Suprapubic skin (tissue), 4 donors: ENCODE data around the gene ZNRF3. TPM values are rescaled to one million over a fixed set of nuclear protein-coding genes. Genes with fewer than 3 reads are reported as not detected.
"Not testable (repeated sequence)": the region's sequence is repeated elsewhere in the genome, so short reads cannot be mapped to it uniquely, and the experiment has no call there.

Experiments
- DNase-seq, 2 donors: peaks; one replicate each; pipeline ENCODE4 v3.0.0-alpha.2; 2019; ENCODE audit warnings: low spot score in 2 of 2
- H3K27ac ChIP-seq: fragments of 200-600 bp; sonication (generic); one replicate; pipeline ENCODE4 v1.5.1; 2019
- H3K27me3 ChIP-seq: fragments of 200-600 bp; sonication (generic); one replicate; pipeline ENCODE4 v1.5.1; 2019
- H3K36me3 ChIP-seq: fragments of 200-600 bp; sonication (generic); one replicate; pipeline ENCODE4 v1.5.1; 2019
- H3K4me1 ChIP-seq: fragments of 200-600 bp; sonication (generic); one replicate; pipeline ENCODE4 v1.5.1; 2019
- H3K4me3 ChIP-seq: fragments of 200-600 bp; sonication (generic); one replicate; pipeline ENCODE4 v1.5.1; 2019; ENCODE audit warnings: mild to moderate bottlenecking
- H3K9me3 ChIP-seq: fragments of 200-600 bp; sonication (generic); one replicate; pipeline ENCODE4 v1.5.1; 2019
- EP300 ChIP-seq: sonication (generic); formaldehyde crosslinking; IDR thresholded peaks from one replicate; pipeline ENCODE4 v1.6.1; 2017; ENCODE audit warnings: antibody characterized with exemption
- POLR2A ChIP-seq, 2 donors: fragments of 450-650 bp; IDR thresholded peaks; one replicate each; pipeline ENCODE4 v1.6.1; 2017; ENCODE audit warnings: antibody characterized with exemption in 2 of 2, mild to moderate bottlenecking in 2 of 2, moderate library complexity in 2 of 2
- POLR2AphosphoS5 ChIP-seq, 3 donors: sonication (generic); formaldehyde crosslinking; IDR thresholded peaks; one replicate each; pipeline ENCODE4 v1.6.1; 2017; ENCODE audit warnings: antibody characterized with exemption in 3 of 3
- WGBS: methylation state at CpG from one replicate; pipeline ENCODE4 v1.1.5; 2018; 5-methylcytosine and 5-hydroxymethylcytosine counted together
- total RNA-seq, 4 donors: library from RNA; depleted of rRNA; stranded (reverse); fragments of >200 nt; gene quantifications; one replicate each; pipeline ENCODE4 v1.1.0, GENCODE V29; 2016
- TF ChIP-seq, protein P1 (sequence below), 2 donors: fragments of 200-600 bp in 1 of 2; fragments of 450-650 bp in 1 of 2; sonication (generic) in 1 of 2; IDR thresholded peaks; one replicate each; pipeline ENCODE4 v1.5.1; 2016 to 2019; ENCODE audit warnings: antibody characterized with exemption in 2 of 2, mild to moderate bottlenecking in 1 of 2, moderate library complexity in 1 of 2

The ZNRF3 gene
- total RNA-seq, 4 donors from 2014 or later, result 13.3 to 20.7 (median 18.4) TPM

- Histone ChIP-seq H3K27me3 (no peaks in the 10 kb centered on the region), H3K4me1 (peaks cover 16% of the 10 kb centered on the region), H3K27ac (no peak overlapping the region), H3K36me3 (no peaks in the 10 kb centered on the region), H3K4me3 (no peak overlapping the region), H3K9me3 (no peaks in the 10 kb centered on the region)
- TF ChIP-seq EP300, result no peak
- TF ChIP-seq POLR2AphosphoS5 (IDR thresholded peaks at IDR 0.05), result no peak
- TF ChIP-seq, protein P1, sequence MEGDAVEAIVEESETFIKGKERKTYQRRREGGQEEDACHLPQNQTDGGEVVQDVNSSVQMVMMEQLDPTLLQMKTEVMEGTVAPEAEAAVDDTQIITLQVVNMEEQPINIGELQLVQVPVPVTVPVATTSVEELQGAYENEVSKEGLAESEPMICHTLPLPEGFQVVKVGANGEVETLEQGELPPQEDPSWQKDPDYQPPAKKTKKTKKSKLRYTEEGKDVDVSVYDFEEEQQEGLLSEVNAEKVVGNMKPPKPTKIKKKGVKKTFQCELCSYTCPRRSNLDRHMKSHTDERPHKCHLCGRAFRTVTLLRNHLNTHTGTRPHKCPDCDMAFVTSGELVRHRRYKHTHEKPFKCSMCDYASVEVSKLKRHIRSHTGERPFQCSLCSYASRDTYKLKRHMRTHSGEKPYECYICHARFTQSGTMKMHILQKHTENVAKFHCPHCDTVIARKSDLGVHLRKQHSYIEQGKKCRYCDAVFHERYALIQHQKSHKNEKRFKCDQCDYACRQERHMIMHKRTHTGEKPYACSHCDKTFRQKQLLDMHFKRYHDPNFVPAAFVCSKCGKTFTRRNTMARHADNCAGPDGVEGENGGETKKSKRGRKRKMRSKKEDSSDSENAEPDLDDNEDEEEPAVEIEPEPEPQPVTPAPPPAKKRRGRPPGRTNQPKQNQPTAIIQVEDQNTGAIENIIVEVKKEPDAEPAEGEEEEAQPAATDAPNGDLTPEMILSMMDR (IDR thresholded peaks at IDR 0.05), result no peak
- TF ChIP-seq POLR2A (IDR thresholded peaks at IDR 0.05), result no peak
- DNase-seq, result no peak
- 35% methylated on average over 14 of the region's 20 CpGs for WGBS
Measured at GRCh38 chr22:29004647-29005371, 121.4 kb downstream of the ZNRF3 start.

GRCh38 chr22:29005754-29006153, 122.4 kb downstream of the ZNRF3 start:
- DNase-seq, H3K27me3 ChIP-seq, H3K9me3 ChIP-seq, H3K27ac ChIP-seq, H3K36me3 ChIP-seq, H3K4me3 ChIP-seq: not testable (repeated sequence)
- WGBS, result 83% methylated on average over 8 of the region's 8 CpGs
- peaks cover 16% of the 10 kb centered on the region for H3K4me1 ChIP-seq

DNA sequence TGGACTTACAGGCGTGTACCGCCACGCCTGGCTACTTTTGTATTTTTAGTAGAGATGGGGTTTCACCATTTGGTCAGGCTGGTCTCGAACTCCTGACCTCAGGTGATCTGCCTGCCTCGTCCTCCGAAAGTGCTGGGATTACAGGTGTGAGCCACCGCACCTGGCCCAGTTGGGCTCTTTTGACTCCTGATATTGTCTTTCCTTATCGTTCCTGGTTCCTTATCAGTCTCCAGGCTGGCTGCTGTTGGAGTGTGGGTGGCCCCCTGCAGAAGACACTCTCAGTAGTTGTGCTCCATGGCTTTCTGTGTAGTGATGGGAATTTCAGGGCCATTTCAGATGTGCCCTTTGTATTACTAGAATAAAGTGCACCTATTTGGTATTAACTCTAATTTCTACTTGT, 123.0 kb downstream of the ZNRF3 start:
- Histone ChIP-seq H3K27ac (no peak overlapping the region), H3K36me3 (no peaks in the 10 kb centered on the region), H3K4me1 (peaks cover 19% of the 10 kb centered on the region), H3K27me3 (no peaks in the 10 kb centered on the region), H3K9me3 (no peaks in the 10 kb centered on the region), H3K4me3 (no peak overlapping the region)
- WGBS, result 88% methylated on average over 8 of the region's 8 CpGs
- TF ChIP-seq POLR2AphosphoS5 (IDR thresholded peaks at IDR 0.05) (no peak), EP300 (no peak), POLR2A (IDR thresholded peaks at IDR 0.05) (no peak)
- TF ChIP-seq, protein P1 (IDR thresholded peaks at IDR 0.05), result no peak
- DNase-seq, result no peak

- Histone ChIP-seq H3K27ac (no peak overlapping the region), H3K4me1 (peaks cover 20% of the 10 kb centered on the region), H3K4me3 (no peak overlapping the region), H3K27me3 (no peaks in the 10 kb centered on the region), H3K9me3 (no peaks in the 10 kb centered on the region), H3K36me3 (no peaks in the 10 kb centered on the region)
- no peak for DNase-seq
- TF ChIP-seq POLR2AphosphoS5 (IDR thresholded peaks at IDR 0.05) (no peak), EP300 (no peak), POLR2A (IDR thresholded peaks at IDR 0.05) (no peak)
- TF ChIP-seq, protein P1 (IDR thresholded peaks at IDR 0.05), result no peak
- WGBS, result 91% methylated on average over 5 of the region's 5 CpGs
Measured at GRCh38 chr22:29009148-29009547, 125.8 kb downstream of the ZNRF3 start.

GRCh38 chr22:29011240-29012100, 128.1 kb downstream of the ZNRF3 start:
- H3K36me3 ChIP-seq, result no peaks in the 10 kb centered on the region
- H3K4me1 ChIP-seq, result peaks cover 6% of the 10 kb centered on the region
- DNase-seq, result no peak
- H3K4me3 ChIP-seq, result no peak overlapping the region
- no peaks in the 10 kb centered on the region for H3K9me3 ChIP-seq
- no peaks in the 10 kb centered on the region for H3K27me3 ChIP-seq
- 60% methylated on average over 14 of the region's 14 CpGs for WGBS
- H3K27ac ChIP-seq, result no peak overlapping the region
- TF ChIP-seq, protein P1 (IDR thresholded peaks at IDR 0.05), result no peak
- no peak for TF ChIP-seq POLR2AphosphoS5 (IDR thresholded peaks at IDR 0.05)
